ENCODE results near the gene MRPL58. TPM values are rescaled to one million over a fixed set of nuclear protein-coding genes. Genes with fewer than 3 reads are reported as not detected.

MRPL58 gene
- total RNA-seq, 4 donors from 2014 or later = 37.8 to 55.1 (median 49.7) TPM

GRCh38 chr17:75033346-75034235 is 21.1 kb downstream of the MRPL58 start:
- peaks cover 10 to 41% of the 10 kb centered on the region in 2 donors for H3K4me1 ChIP-seq
- H3K36me3 ChIP-seq = peaks cover 0 to 5% of the 10 kb centered on the region in 2 donors
- peak overlapping the region in 2 of 3 donors; percentile 92 to 97 for H3K27ac ChIP-seq
- H3K9me3 ChIP-seq = no peaks in the 10 kb centered on the region
- TF ChIP-seq, protein P1, sequence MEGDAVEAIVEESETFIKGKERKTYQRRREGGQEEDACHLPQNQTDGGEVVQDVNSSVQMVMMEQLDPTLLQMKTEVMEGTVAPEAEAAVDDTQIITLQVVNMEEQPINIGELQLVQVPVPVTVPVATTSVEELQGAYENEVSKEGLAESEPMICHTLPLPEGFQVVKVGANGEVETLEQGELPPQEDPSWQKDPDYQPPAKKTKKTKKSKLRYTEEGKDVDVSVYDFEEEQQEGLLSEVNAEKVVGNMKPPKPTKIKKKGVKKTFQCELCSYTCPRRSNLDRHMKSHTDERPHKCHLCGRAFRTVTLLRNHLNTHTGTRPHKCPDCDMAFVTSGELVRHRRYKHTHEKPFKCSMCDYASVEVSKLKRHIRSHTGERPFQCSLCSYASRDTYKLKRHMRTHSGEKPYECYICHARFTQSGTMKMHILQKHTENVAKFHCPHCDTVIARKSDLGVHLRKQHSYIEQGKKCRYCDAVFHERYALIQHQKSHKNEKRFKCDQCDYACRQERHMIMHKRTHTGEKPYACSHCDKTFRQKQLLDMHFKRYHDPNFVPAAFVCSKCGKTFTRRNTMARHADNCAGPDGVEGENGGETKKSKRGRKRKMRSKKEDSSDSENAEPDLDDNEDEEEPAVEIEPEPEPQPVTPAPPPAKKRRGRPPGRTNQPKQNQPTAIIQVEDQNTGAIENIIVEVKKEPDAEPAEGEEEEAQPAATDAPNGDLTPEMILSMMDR (IDR thresholded peaks at IDR 0.05) = peak in 1 of 6 experiments; percentile 18
- no peak for TF ChIP-seq POLR2A (IDR thresholded peaks at IDR 0.05)
- 2 to 3% methylated on average over 24 to 30 of the region's 36 CpGs for WGBS, 2 donors
- peak; percentile 92 to 93 for DNase-seq
- peak overlapping the region in 1 of 3 donors; percentile 65 for H3K4me3 ChIP-seq (replicated peaks in 1 of 3)
- intact Hi-C loops (cut with DNase I) = no loop called here
- no peaks in the 10 kb centered on the region for H3K27me3 ChIP-seq

DNA sequence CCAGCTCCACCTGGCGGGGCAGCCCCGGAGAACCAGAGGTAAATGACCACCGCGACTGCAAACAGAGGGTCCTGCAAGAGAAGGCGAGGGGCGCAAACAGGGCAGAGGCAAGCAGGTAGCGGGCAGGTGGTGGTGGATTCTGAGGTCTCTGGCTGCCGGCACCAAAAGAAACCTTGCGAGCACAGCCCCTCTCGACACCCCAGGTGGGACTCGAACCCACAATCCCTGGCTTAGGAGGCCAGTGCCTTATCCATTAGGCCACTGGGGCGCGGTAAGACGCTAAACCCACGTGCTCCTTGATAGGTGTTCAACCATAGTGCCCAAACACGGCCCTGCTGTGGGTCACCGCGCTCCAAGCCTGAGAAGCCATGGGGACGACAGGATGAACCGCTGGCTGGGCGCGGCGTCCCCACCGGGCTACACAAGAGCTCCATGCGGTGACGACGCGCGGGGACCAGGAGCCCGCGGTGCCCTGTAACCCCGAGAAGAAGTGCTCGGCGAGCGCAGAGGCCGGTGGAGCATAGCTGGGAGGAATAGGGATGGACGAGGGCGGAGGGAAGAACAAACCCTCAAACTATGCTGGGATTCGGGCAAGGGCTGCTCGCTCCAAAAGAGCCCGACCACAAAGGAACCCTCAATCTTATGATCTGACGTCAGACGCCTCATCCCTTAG is 21.9 kb downstream of the MRPL58 start:
- intact Hi-C loops (cut with DNase I) = no loop called here
- peaks cover 10 to 41% of the 10 kb centered on the region in 2 donors for H3K4me1 ChIP-seq

GRCh38 chr17:75036643-75037268 is 24.3 kb downstream of the MRPL58 start:
- Histone ChIP-seq H3K36me3 (peaks cover 28 to 30% of the 10 kb centered on the region in 2 donors), H3K9me3 (no peaks in the 10 kb centered on the region), H3K27me3 (no peaks in the 10 kb centered on the region), H3K4me3 (replicated peaks in 1 of 3) (no peak overlapping the region), H3K27ac (peak overlapping the region; percentile 27 to 92 (median 56)), H3K4me1 (peaks cover 10 to 41% of the 10 kb centered on the region in 2 donors)
- WGBS, 2 donors = 45 to 48% methylated on average over 27 of the region's 27 CpGs
- DNase-seq = peak; percentile 94
- intact Hi-C loops (cut with DNase I) = no loop called here
- no peak for TF ChIP-seq POLR2A (IDR thresholded peaks at IDR 0.05)
- TF ChIP-seq, protein P1 (IDR thresholded peaks at IDR 0.05) = no peak

More for the DNA sequence above, 21.9 kb downstream of the MRPL58 start:
- peaks cover 8 to 13% of the 10 kb centered on the region in 2 donors for H3K36me3 ChIP-seq
- no peaks in the 10 kb centered on the region for H3K27me3 ChIP-seq
- peak overlapping the region; percentile 50 to 97 (median 92) for H3K27ac ChIP-seq
- H3K4me3 ChIP-seq (replicated peaks in 1 of 3) = peak overlapping the region; percentile 14 to 65 (median 64)
- 1 to 2% methylated on average over 9 to 38 of the region's 43 CpGs for WGBS, 2 donors
- no peak for TF ChIP-seq POLR2A (IDR thresholded peaks at IDR 0.05)
- TF ChIP-seq, protein P1 (IDR thresholded peaks at IDR 0.05) = peak in 1 of 6 experiments; percentile 24
- H3K9me3 ChIP-seq = no peaks in the 10 kb centered on the region
- peak; percentile 89 to 90 for DNase-seq

GRCh38 chr17:75039238-75039637 is 26.8 kb downstream of the MRPL58 start:
- Histone ChIP-seq H3K36me3 (peaks cover 33 to 35% of the 10 kb centered on the region in 2 donors), H3K4me3 (replicated peaks in 1 of 3) (no peak overlapping the region), H3K9me3 (no peaks in the 10 kb centered on the region), H3K27me3 (no peaks in the 10 kb centered on the region), H3K4me1 (peaks cover 10 to 21% of the 10 kb centered on the region in 2 donors), H3K27ac (no peak overlapping the region)
- WGBS, 2 donors = 92 to 95% methylated on average over 5 of the region's 5 CpGs
- intact Hi-C loops (cut with DNase I) = no loop called here
- TF ChIP-seq, protein P1 (IDR thresholded peaks at IDR 0.05) = no peak
- TF ChIP-seq POLR2A (IDR thresholded peaks at IDR 0.05) = no peak
- DNase-seq = no peak
